ENCODE data around the gene TMEM232.

TMEM232 gene

DNA sequence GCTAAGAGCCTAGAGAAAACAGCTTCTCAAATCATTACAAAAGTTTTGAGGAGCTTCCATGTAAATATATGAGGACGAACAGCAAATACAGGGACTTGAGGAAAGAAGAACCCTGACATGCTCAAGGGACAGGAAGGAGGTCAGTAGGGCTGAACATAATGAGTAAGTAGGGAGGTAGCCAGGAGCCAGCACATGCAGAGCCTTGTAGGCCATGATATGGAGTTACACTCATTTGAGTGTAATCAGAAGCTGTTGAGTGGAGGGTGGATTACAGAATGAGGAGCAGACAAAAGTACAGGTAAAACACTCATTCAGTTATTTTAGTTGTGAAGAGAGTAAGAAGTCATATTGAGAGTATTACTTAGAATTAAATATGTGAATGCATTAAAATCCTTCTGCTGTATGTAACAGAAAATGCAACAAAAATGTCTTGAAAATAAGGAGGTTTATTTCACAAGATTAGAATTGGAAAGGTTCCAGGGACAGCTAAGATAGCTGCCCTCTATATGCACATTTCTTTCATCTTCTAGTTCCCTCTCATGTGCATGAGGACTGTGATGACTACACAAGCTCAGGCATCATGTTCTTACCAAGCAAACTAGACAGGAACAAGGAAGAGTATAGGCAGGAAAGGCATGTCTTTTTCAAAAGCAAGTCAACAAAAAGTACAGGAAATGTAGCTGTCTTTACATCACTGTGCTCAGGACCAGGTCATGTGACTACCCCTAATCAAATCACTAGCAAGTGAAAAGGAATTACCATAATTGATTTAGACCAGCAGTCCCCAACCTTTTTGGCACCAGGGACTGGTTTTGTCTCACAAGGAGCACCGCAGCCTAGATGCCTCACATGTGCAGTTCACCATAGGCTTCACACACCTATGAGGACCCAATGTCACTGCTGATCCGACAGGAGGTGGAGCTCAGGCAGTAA is 87.2 kb downstream of the TMEM232 start:
- H4K20me1 ChIP-seq, result no peaks in the 10 kb centered on the region
- no peaks in the 10 kb centered on the region for H3K9me3 ChIP-seq (replicated peaks in 1 of 11)
- no peak overlapping the region for H3K9ac ChIP-seq
- no peak for TF ChIP-seq Cebpa-rat (IDR thresholded peaks at IDR 0.05)
- no peaks in the 10 kb centered on the region for H3K27me3 ChIP-seq
- no peak overlapping the region for H3K4me2 ChIP-seq
- no peak overlapping the region for H3K4me3 ChIP-seq
- no peaks in the 10 kb centered on the region for H3K36me3 ChIP-seq
- H3K27ac ChIP-seq, result no peak overlapping the region
- H3K4me1 ChIP-seq, result no peaks in the 10 kb centered on the region

DNA sequence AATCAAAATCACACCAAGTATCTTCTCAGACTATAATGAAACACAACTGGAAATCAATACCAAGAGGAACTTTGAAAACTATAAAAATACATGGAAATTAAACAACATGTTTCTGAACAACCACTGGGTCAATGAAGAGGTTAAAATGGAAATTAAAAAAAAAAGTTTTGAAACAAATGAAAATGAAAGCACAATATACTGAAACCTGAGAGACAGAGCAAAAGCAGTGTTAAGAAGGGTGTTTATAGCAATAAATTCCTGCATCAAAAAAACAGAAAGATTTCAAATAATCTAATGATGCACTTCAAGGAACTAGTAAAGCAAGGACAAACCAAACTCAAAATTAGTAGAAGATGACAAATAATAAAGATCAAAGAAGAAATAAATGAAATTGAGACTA is 92.0 kb downstream of the TMEM232 start:
- no peak overlapping the region for H3K4me3 ChIP-seq

DNA sequence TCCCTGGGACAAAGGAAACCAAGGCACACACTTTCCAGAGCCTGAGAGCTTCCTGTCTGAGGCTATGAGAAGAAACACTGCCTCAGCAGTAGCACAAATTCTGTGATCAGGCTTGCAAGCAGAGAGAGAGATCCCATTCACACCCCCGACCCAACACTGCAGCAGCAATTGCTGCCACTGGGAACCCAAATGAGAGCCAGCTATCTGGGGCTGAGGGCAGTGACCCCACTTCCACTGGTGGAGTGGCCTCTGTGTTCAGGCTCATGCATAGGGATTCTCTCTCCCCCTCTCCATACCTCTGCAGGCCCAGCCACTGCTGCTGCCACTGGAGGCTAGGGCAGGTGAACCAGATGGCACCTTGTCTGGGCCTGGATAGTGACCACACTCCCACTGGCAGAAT is 95.2 kb downstream of the TMEM232 start:
- no peaks in the 10 kb centered on the region for H4K20me1 ChIP-seq
- TF ChIP-seq Cebpa-rat (IDR thresholded peaks at IDR 0.05), result no peak
- H3K9ac ChIP-seq, result no peak overlapping the region
- no peaks in the 10 kb centered on the region for H3K4me1 ChIP-seq
- no peak overlapping the region for H3K4me3 ChIP-seq
- no peaks in the 10 kb centered on the region for H3K27me3 ChIP-seq
- no peak overlapping the region for H3K4me2 ChIP-seq
- no peak overlapping the region for H3K27ac ChIP-seq
- no peaks in the 10 kb centered on the region; a peak in 1 of 22 replicates for H3K9me3 ChIP-seq (replicated peaks in 1 of 11)
- no peaks in the 10 kb centered on the region for H3K36me3 ChIP-seq

More for the DNA sequence above, 92.0 kb downstream of the TMEM232 start:
- no peak for TF ChIP-seq Cebpa-rat (IDR thresholded peaks at IDR 0.05)
- Histone ChIP-seq H3K27ac (no peak overlapping the region), H3K4me2 (no peak overlapping the region), H3K36me3 (no peaks in the 10 kb centered on the region), H3K9me3 (replicated peaks in 1 of 11) (no peaks in the 10 kb centered on the region; a peak in 1 of 22 replicates), H3K27me3 (no peaks in the 10 kb centered on the region), H3K4me1 (no peaks in the 10 kb centered on the region), H4K20me1 (no peaks in the 10 kb centered on the region), H3K9ac (no peak overlapping the region)

DNA sequence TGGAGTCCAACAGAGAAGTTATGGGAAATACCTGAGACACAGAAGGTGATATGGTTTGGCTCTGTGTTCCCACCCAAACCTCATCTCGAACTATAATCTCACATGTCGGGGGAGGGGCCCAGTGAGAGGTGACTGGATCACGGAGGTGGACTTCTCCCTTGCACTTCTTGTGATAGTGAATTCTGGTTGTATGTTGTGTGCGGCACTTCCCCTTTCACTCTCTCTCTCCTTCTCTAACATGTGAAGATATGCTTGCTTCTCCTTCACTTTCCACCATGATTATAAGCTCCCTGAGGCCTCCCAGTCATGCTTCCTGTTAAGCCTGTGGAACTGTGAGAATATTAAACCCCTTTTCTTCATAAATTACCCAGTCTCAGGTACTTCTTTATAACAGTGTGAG is 96.1 kb downstream of the TMEM232 start:
- H3K36me3 ChIP-seq, result no peaks in the 10 kb centered on the region
- no peak for TF ChIP-seq Cebpa-rat (IDR thresholded peaks at IDR 0.05)
- H3K9me3 ChIP-seq (replicated peaks in 1 of 11), result no peaks in the 10 kb centered on the region; a peak in 1 of 22 replicates
- H3K4me2 ChIP-seq, result no peak overlapping the region
- no peak overlapping the region for H3K4me3 ChIP-seq
- no peak overlapping the region for H3K27ac ChIP-seq
- H4K20me1 ChIP-seq, result no peaks in the 10 kb centered on the region
- H3K27me3 ChIP-seq, result no peaks in the 10 kb centered on the region
- no peaks in the 10 kb centered on the region for H3K4me1 ChIP-seq
- H3K9ac ChIP-seq, result no peak overlapping the region

DNA sequence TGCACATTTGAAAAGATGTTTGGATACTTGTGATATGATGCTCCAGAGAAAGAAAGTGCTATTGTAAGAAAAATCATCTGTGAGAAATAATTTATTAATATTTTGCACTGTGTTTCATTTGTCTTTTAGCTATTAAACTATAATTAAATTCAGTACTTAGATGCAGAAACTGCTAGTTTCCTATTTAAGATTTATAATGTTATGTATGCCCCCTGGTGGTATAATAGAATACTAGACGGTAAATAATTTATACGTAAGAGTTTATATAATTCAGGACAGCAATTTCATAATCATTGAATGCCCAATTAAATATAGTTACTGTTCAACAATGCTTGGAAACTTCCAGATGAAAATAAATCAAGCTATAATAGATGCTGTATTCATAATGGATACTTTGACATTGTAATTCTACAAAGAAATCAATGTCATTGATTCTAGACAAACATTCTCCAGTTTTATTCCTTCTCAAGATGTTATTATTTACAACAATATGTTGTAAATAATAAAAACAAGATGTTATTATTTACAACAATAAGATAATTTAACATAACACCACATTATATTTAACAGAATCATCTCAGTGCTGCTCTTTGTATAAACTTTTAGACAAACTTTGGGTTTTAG is 101.0 kb downstream of the TMEM232 start:
- Histone ChIP-seq H3K27me3 (no peaks in the 10 kb centered on the region), H3K4me2 (no peak overlapping the region), H4K20me1 (no peaks in the 10 kb centered on the region), H3K9me3 (replicated peaks in 1 of 11) (no peaks in the 10 kb centered on the region), H3K36me3 (no peaks in the 10 kb centered on the region), H3K27ac (no peak overlapping the region), H3K9ac (no peak overlapping the region), H3K4me3 (no peak overlapping the region), H3K4me1 (no peaks in the 10 kb centered on the region)
- no peak for TF ChIP-seq Cebpa-rat (IDR thresholded peaks at IDR 0.05)

DNA sequence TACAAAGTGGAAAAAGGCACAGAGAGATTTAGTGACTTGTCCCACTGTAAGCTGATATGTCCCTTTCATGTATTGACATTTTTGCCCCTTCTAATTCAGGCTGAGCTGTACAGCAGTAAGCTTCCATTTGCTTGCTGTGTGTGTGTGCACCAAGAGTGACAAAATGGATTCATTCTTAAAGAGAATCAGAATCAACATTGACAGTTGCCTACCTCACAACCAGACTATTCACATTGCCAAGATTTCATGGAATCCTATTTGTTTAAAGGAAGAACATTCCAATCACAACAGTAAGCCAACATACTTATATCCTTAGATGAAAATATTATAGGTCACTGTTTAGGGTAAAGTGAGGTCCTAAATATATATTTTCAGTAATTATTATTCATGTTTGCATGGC is 102.6 kb downstream of the TMEM232 start:
- no peak overlapping the region for H3K27ac ChIP-seq
- no peaks in the 10 kb centered on the region for H3K4me1 ChIP-seq
- no peaks in the 10 kb centered on the region for H3K27me3 ChIP-seq
- no peak overlapping the region for H3K9ac ChIP-seq
- H3K4me2 ChIP-seq, result no peak overlapping the region
- TF ChIP-seq Cebpa-rat (IDR thresholded peaks at IDR 0.05), result no peak
- H3K36me3 ChIP-seq, result no peaks in the 10 kb centered on the region
- no peaks in the 10 kb centered on the region for H4K20me1 ChIP-seq
- no peaks in the 10 kb centered on the region for H3K9me3 ChIP-seq (replicated peaks in 1 of 11)
- no peak overlapping the region for H3K4me3 ChIP-seq

DNA sequence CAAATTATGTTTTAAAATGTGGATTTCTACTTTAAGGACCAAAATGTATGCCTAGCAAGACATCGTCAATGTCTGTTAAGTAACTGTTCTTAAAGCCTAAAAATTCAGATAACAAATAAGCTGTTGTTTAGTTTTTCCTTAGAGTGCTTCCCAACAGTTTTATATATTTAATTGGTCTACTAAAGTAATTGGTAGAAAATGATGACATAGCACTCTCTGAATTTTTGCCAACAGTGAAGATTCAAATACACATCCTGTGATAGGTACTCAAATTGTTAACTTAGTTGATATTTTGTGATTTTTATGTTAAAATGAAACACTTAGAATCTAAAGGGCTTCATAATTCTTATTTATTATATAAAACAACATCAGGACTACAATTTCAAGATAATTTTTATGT is 107.5 kb downstream of the TMEM232 start:
- Histone ChIP-seq H3K4me2 (no peak overlapping the region), H3K9me3 (replicated peaks in 1 of 11) (peaks cover 4 to 12% (median 9%) of the 10 kb centered on the region in 11 experiments; a peak in 16 of 22 replicates), H3K9ac (no peak overlapping the region), H3K36me3 (no peaks in the 10 kb centered on the region), H3K27me3 (no peaks in the 10 kb centered on the region), H3K4me1 (no peaks in the 10 kb centered on the region), H3K27ac (no peak overlapping the region), H3K4me3 (no peak overlapping the region), H4K20me1 (no peaks in the 10 kb centered on the region)
- no peak for TF ChIP-seq Cebpa-rat (IDR thresholded peaks at IDR 0.05)

DNA sequence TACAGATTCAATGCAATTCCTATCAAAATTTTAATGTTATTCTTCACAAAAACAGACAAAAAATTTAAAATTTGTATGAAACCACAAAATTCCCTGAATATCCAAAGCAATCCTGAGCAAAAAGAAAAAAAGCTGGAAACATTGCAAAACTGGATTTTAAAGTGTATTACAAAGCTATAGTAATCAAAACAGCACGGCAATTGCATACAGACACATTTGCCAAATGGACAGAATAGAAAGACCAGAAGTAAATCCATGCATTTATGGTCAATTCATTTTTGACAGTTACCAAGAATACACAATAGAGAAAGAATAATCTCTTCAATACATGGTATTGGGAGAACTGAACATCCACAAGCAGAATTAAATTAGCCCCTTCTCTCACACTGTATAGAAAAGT is 110.5 kb downstream of the TMEM232 start:
- no peaks in the 10 kb centered on the region for H3K36me3 ChIP-seq
- no peak overlapping the region for H3K4me3 ChIP-seq
- H3K9me3 ChIP-seq (replicated peaks in 1 of 11), result peaks cover 4 to 12% (median 9%) of the 10 kb centered on the region in 11 experiments; a peak in 16 of 22 replicates
- no peak overlapping the region for H3K4me2 ChIP-seq
- no peak overlapping the region for H3K9ac ChIP-seq
- no peak overlapping the region for H3K27ac ChIP-seq
- no peaks in the 10 kb centered on the region for H3K27me3 ChIP-seq
- no peaks in the 10 kb centered on the region for H3K4me1 ChIP-seq
- no peak for TF ChIP-seq Cebpa-rat (IDR thresholded peaks at IDR 0.05)
- no peaks in the 10 kb centered on the region for H4K20me1 ChIP-seq

DNA sequence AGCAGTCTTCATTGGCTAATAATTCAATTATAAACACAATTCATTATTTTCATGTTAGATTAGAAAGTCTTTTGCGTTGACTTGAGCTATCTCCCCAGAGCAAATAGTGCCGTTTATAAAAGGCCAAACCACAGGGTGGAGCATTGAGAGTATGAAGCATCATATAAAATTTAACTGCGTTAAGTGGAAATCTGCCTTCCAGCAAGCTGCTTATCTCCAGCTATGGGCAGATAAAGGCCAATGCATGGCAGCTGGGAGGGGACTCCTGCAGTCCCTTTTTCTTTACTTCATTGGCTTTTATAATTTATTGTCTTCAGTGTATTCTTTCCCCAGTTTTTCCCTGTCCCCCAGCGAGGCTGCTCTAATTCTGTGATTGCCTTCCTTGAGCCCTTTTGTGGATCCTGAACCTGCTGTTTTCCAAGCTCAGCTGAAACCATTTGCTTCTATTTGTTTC is 113.7 kb downstream of the TMEM232 start:
- Histone ChIP-seq H3K36me3 (no peaks in the 10 kb centered on the region), H4K20me1 (no peaks in the 10 kb centered on the region), H3K4me3 (no peak overlapping the region), H3K9me3 (replicated peaks in 1 of 11) (peaks cover 4 to 12% (median 9%) of the 10 kb centered on the region in 11 experiments; a peak in 16 of 22 replicates), H3K27me3 (no peaks in the 10 kb centered on the region), H3K9ac (no peak overlapping the region), H3K27ac (no peak overlapping the region), H3K4me2 (no peak overlapping the region), H3K4me1 (no peaks in the 10 kb centered on the region)
- no peak for TF ChIP-seq Cebpa-rat (IDR thresholded peaks at IDR 0.05)

Data from BLaER1 treated with 17β-estradiol and CSF1 and Interleukin-3, amounts not matched to agents 10 nM and 100 nM (cell line).